HG03460 (cell line): ENCODE measurements around the gene WNK2.

Source experiments
- ATAC-seq: cut with Tn5 transposase; IDR thresholded peaks from one replicate; pipeline ENCODE4 v1.9.1; 2021; ENCODE audit not compliant: unreplicated experiment

The WNK2 gene

GRCh38 chr9:93198117-93198837 is 14.3 kb downstream of the WNK2 start:
- no peak for ATAC-seq

GRCh38 chr9:93198838-93199625 is 15.1 kb downstream of the WNK2 start:
- no peak for ATAC-seq

- ATAC-seq = no peak
Measured at GRCh38 chr9:93200449-93200742, 16.5 kb downstream of the WNK2 start.

- ATAC-seq = no peak
Measured at GRCh38 chr9:93200989-93201334, 17.0 kb downstream of the WNK2 start.

GRCh38 chr9:93203026-93203717 is 19.2 kb downstream of the WNK2 start:
- no peak for ATAC-seq

- no peak for ATAC-seq
Measured at GRCh38 chr9:93203718-93204469, 20.0 kb downstream of the WNK2 start.

- ATAC-seq = no peak
Measured at GRCh38 chr9:93204470-93205043, 20.6 kb downstream of the WNK2 start.

- ATAC-seq = no peak
Measured at GRCh38 chr9:93205045-93205768, 21.3 kb downstream of the WNK2 start.

- ATAC-seq = no peak
Measured at GRCh38 chr9:93205896-93206575, 22.1 kb downstream of the WNK2 start.

GRCh38 chr9:93206576-93207155 is 22.7 kb downstream of the WNK2 start:
- ATAC-seq = no peak

- no peak for ATAC-seq
Measured at GRCh38 chr9:93207326-93207814, 23.4 kb downstream of the WNK2 start.

- ATAC-seq = no peak
Measured at GRCh38 chr9:93207860-93208734, 24.2 kb downstream of the WNK2 start.

GRCh38 chr9:93209097-93209496 is 25.2 kb downstream of the WNK2 start:
- ATAC-seq = no peak

GRCh38 chr9:93209576-93210323 is 25.8 kb downstream of the WNK2 start:
- no peak for ATAC-seq

GRCh38 chr9:93210324-93210973 is 26.5 kb downstream of the WNK2 start:
- ATAC-seq = no peak

GRCh38 chr9:93210974-93211653 is 27.2 kb downstream of the WNK2 start:
- no peak for ATAC-seq

- ATAC-seq = no peak
Measured at GRCh38 chr9:93211654-93212001, 27.7 kb downstream of the WNK2 start.
